GM12878 (cell line): ENCODE results near the gene SEC16A. TPM values are rescaled to one million over a fixed set of nuclear protein-coding genes. Genes with fewer than 3 reads are reported as not detected.

ENCODE experiments used
- ATAC-seq: fragments of 200-7000 bp; cut with Tn5 transposase; 3 replicates; pipeline ENCODE4 v1.9.1; 2020; ENCODE audit warnings: mild to moderate bottlenecking, moderate library complexity
- BruUV-seq: library from RNA; stranded (reverse); fragments of 400-500 nt; replicated peaks from 2 replicates; lab custom pipeline; 2021; lab: Mats Ljungman, UMichigan
- CTCF ChIA-PET: fragments of 300-600 bp; sonication (Branson Sonifier 250); formaldehyde crosslinking; extraction: SDS; loops from one replicate; lab custom pipeline; 2021; ENCODE audit warnings: inconsistent platforms; lab: Yijun Ruan, JAX
- POLR2A ChIA-PET: fragments of 350-600 bp; formaldehyde crosslinking; extraction: SDS; loops from one replicate; lab custom pipeline; 2021; ENCODE audit warnings: inconsistent platforms; lab: Charles Lee
- RAD21 ChIA-PET: fragments of 300-600 bp; sonication (Branson Sonifier 250); formaldehyde crosslinking; loops from one replicate; lab custom pipeline; 2023; ENCODE audit warnings: antibody characterized with exemption; ENCODE audit not compliant: unreplicated experiment; lab: Charles Lee
- SMC1A ChIA-PET: fragments of 300-600 bp; sonication (Branson Sonifier 250); formaldehyde crosslinking; loops from one replicate; lab custom pipeline; 2023; ENCODE audit not compliant: unreplicated experiment, uncharacterized antibody; lab: Charles Lee
- DNase-seq: peaks from one replicate; pipeline ENCODE4 v3.0.0-alpha.2; 2011; ENCODE audit warnings: low read depth, low spot score
- FAIRE-seq: peaks from 3 replicates; lab custom pipeline; 2011; peaks lifted over from hg19 to GRCh38; lab: Jason Lieb, UNC
- H2AFZ ChIP-seq: 2 replicates; pipeline ENCODE4 v1.6.0; 2011; ENCODE audit warnings: low read depth, low read length, control low read depth; ENCODE audit not compliant: control insufficient read depth
- H3K27ac ChIP-seq: 2 replicates; pipeline ENCODE4 v1.5.1; 2011; ENCODE audit warnings: control low read depth; ENCODE audit not compliant: control insufficient read depth, insufficient read depth
- H3K27me3 ChIP-seq, 2 experiments: replicated peaks in 1 of 2; 2 replicates each; pipeline versions ENCODE4 v1.6.0 to v1.6.1; 2011; ENCODE audit warnings: low read length in 1 of 2; ENCODE audit not compliant: control insufficient read depth in 2 of 2, insufficient read depth in 2 of 2
- H3K36me3 ChIP-seq, 2 experiments: 2 replicates each; pipeline ENCODE4 v1.5.1; 2011; ENCODE audit warnings: low read length in 1 of 2; ENCODE audit not compliant: control insufficient read depth in 2 of 2, insufficient read depth in 2 of 2
- H3K4me1 ChIP-seq: 2 replicates; pipeline ENCODE4 v1.6.1; 2011; ENCODE audit warnings: mild to moderate bottlenecking, low read length, moderate library complexity, mixed read lengths; ENCODE audit not compliant: control insufficient read depth, insufficient read depth
- H3K4me2 ChIP-seq: 2 replicates; pipeline ENCODE4 v1.6.0; 2011; ENCODE audit warnings: control low read depth; ENCODE audit not compliant: control insufficient read depth, insufficient read depth
- H3K4me3 ChIP-seq: fragments of 200-600 bp; sonication (generic); 2 replicates; pipeline ENCODE4 v1.5.1; 2016
- H3K79me2 ChIP-seq: 2 replicates; pipeline ENCODE4 v1.6.0; 2011; ENCODE audit warnings: low read length; ENCODE audit not compliant: control insufficient read depth, insufficient read depth
- H3K9ac ChIP-seq: 2 replicates; pipeline ENCODE4 v1.8.0; 2011; ENCODE audit warnings: low read length, control low read depth, mixed read lengths; ENCODE audit not compliant: control insufficient read depth, insufficient read depth
- H3K9me3 ChIP-seq: replicated peaks from 3 replicates; pipeline ENCODE4 v1.5.1; 2011; ENCODE audit warnings: mild to moderate bottlenecking, low read length; ENCODE audit not compliant: control insufficient read depth, insufficient read depth
- H4K20me1 ChIP-seq: 2 replicates; pipeline ENCODE4 v1.6.0; 2011; ENCODE audit not compliant: control insufficient read depth, insufficient read depth
- CBFB ChIP-seq: IDR thresholded peaks from 2 replicates; pipeline ENCODE4 v1.6.1; 2016; ENCODE audit warnings: antibody characterized with exemption, low read depth
- CHD2 ChIP-seq: IDR thresholded peaks from 2 replicates; pipeline ENCODE4 v1.6.1; 2011; ENCODE audit warnings: low read depth, low read length, improper control_type of control experiment, borderline replicate concordance
- EZH2 ChIP-seq: IDR thresholded peaks from 2 replicates; pipeline ENCODE4 v1.6.1; 2012; ENCODE audit warnings: low read depth, mild to moderate bottlenecking, control low read depth, inconsistent platforms, low read length, borderline replicate concordance; ENCODE audit not compliant: control insufficient read depth
- MXI1 ChIP-seq: fragments of 150-350 bp; IDR thresholded peaks from 2 replicates; pipeline ENCODE4 v1.6.1; 2011; ENCODE audit warnings: low read depth, mild to moderate bottlenecking, inconsistent platforms, low read length, improper control_type of control experiment
- POLR2A ChIP-seq: IDR thresholded peaks from 2 replicates; pipeline ENCODE4 v1.6.1; 2011; ENCODE audit warnings: low read depth, mild to moderate bottlenecking, low read length
- RFX5 ChIP-seq: IDR thresholded peaks from 2 replicates; pipeline ENCODE4 v1.6.1; 2011; ENCODE audit warnings: low read depth, low read length, improper control_type of control experiment
- TAF1 ChIP-seq: IDR thresholded peaks from 2 replicates; pipeline ENCODE4 v1.6.1; 2011; ENCODE audit warnings: mild to moderate bottlenecking, low read depth, low read length, borderline replicate concordance
- WGBS: methylation state at CpG from one replicate; pipeline ENCODE4 v1.1.6; 2016; ENCODE audit warnings: low lambda C conversion rate; ENCODE audit not compliant: insufficient replicate concordance, insufficient coverage; ENCODE audit errors: missing lambda C conversion rate; 5-methylcytosine and 5-hydroxymethylcytosine counted together
- in situ Hi-C: fragments of 300-500 bp; cut with MboI; formaldehyde crosslinking; loops from 9 replicates; pipeline ENCODE4 v1.14.3; 2018; ENCODE audit warnings: mixed read lengths
- intact Hi-C: fragments of 100-400 bp; cut with micrococcal nuclease; formaldehyde crosslinking; loops from one replicate; pipeline ENCODE4 v1.14.2; 2022; ENCODE audit not compliant: unreplicated experiment
- polyA plus RNA-seq, 11 experiments: library from polyadenylated mRNA; depleted of rRNA in 4 of 11; unstranded in 6 of 11; stranded (reverse) in 5 of 11; fragments of >200 nt; fragmentation: Nextera tagmentation in 4 of 11; fragmentation: Illumina TruSeq in 1 of 11; extraction: Ambion mirVana in 4 of 11; extraction: Trizol in 1 of 11; gene quantifications; 1 replicate in 1 of 11; 2 replicates in 10 of 11; pipeline versions ENCODE4 v1.2.1 to v1.2.3, GENCODE V29; 2011 to 2016; ENCODE audit warnings: inconsistent platforms in 2 of 11, missing spikeins in 2 of 11, low read depth in 1 of 11
- total RNA-seq, 4 experiments: library from RNA; depleted of rRNA in 3 of 4; stranded (reverse); fragments of >200 nt in 3 of 4; fragmentation: Illumina TruSeq in 1 of 4; extraction: Trizol in 1 of 4; gene quantifications; 2 replicates each; pipeline versions ENCODE4 v1.2.1 to v1.2.3, GENCODE V29; 2013 to 2021

SEC16A gene
- total and polyA plus RNA-seq, 10 of the 15 experiments (the other 5 are each of a cell fraction or from before 2014, with no cell fraction given) = 9.9 to 59.1 (median 21.7) TPM

GRCh38 chr9:136447173-136447778 lies 35.6 kb downstream of the SEC16A start:
- CTCF ChIA-PET = no interaction called here
- RAD21 ChIA-PET = no interaction called here
- Histone ChIP-seq H3K9me3 (no peaks in the 10 kb centered on the region), H3K4me3 (no peak overlapping the region), H3K9ac (no peak overlapping the region), H3K79me2 (no peaks in the 10 kb centered on the region), H3K4me2 (no peak overlapping the region), H3K36me3 (peaks cover 24 to 27% of the 10 kb centered on the region in 2 experiments), H3K27ac (no peak overlapping the region), H3K4me1 (no peaks in the 10 kb centered on the region), H3K27me3 (no peaks in the 10 kb centered on the region), H2AFZ (no peak overlapping the region), H4K20me1 (no peaks in the 10 kb centered on the region; the same call in 1 of the 2 replicates)
- DNase-seq (no peak), ATAC-seq (no peak), FAIRE-seq (no peak)
- POLR2A ChIA-PET = no interaction called here
- no TSS peak for BruUV-seq
- TF ChIP-seq MXI1 (no peak), CHD2 (no peak), RFX5 (no peak), CBFB (no peak), POLR2A (0 out of 2 replicates have a peak, but pooled peaks have one; percentile 24)
- 97% methylated on average over 27 of the region's 27 CpGs for WGBS
- SMC1A ChIA-PET = no interaction called here
- in situ Hi-C loops = no loop called here
- intact Hi-C loops = no loop called here

GRCh38 chr9:136445799-136446198 lies 37.0 kb downstream of the SEC16A start:
- in situ Hi-C loops (no loop called here), intact Hi-C loops (no loop called here)
- ChIA-PET RAD21 (no interaction called here), POLR2A (interaction anchor here (0.7 kb wide), 2 partner anchors 11 to 28 kb away, joined by 3 to 6 read pairs; no protein-coding TSS in a partner anchor), CTCF (interaction anchor here (0.9 kb wide), 1 partner anchor 302 kb away, joined by 3 read pairs; no protein-coding TSS in a partner anchor), SMC1A (no interaction called here)
- no peaks in the 10 kb centered on the region; the same call in 1 of the 2 replicates for H4K20me1 ChIP-seq
- WGBS = 99% methylated on average over 5 of the region's 7 CpGs
- no peak overlapping the region for H3K4me3 ChIP-seq
- H3K36me3 ChIP-seq = peaks cover 27 to 32% of the 10 kb centered on the region in 2 experiments
- DNase-seq (no peak), FAIRE-seq (no peak), ATAC-seq (no peak)
- no peaks in the 10 kb centered on the region for H3K79me2 ChIP-seq
- no peaks in the 10 kb centered on the region for H3K27me3 ChIP-seq
- no peak overlapping the region for H3K9ac ChIP-seq
- H3K9me3 ChIP-seq = no peaks in the 10 kb centered on the region
- H2AFZ ChIP-seq = no peak overlapping the region
- BruUV-seq = no TSS peak
- H3K4me2 ChIP-seq = no peak overlapping the region
- no peaks in the 10 kb centered on the region for H3K4me1 ChIP-seq
- H3K27ac ChIP-seq = no peak overlapping the region
- TF ChIP-seq EZH2 (no peak), TAF1 (no peak)
